Measurements from ENCODE around the gene GNL3. TPM values are rescaled to one million over a fixed set of nuclear protein-coding genes. Genes with fewer than 3 reads are reported as not detected.

Gene GNL3
- total and polyA plus RNA-seq, 2 of the 8 experiments (the other 6 are each of a cell fraction or from before 2014, with no cell fraction given), result 45.5 to 184 TPM

DNA sequence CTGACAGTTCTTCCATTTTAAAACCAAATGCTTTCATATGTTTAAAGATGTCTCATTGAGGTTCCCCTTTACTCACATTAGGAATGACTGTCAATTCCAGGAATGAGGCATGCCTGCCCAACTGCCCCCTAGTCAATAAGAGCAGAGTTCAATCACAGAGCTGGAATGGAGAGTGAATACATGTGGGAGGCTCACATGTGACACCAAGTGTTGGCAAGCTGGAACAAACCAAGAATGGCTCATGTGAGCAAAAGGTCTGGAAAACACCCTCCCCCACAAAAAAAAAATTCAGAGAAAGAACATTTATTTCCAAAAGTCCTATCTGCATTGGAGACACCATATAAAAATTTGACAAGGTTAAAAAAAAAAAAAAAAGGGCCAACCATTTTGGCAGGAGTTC lies 3.8 kb upstream of the GNL3 start:
- H4K5ac ChIP-seq (ENCODE audit: insufficient read length, low read depth, low read length), result no peak overlapping the region
- H3K4me3 ChIP-seq (ENCODE audit: extremely low read depth in 1 of 4, insufficient read depth in 2 of 4, low read depth in 3 of 4, low read length in 4 of 4), result no peak overlapping the region
- no peak overlapping the region for H3K18ac ChIP-seq (ENCODE audit: extremely low read depth, low read length)
- POLR2A ChIA-PET (ENCODE audit: partially characterized antibody), result interaction anchor here (0.8 kb wide), 1 partner anchor 10 kb away, joined by 4 read pairs; no protein-coding TSS in a partner anchor
- no peaks in the 10 kb centered on the region for H3K23me2 ChIP-seq (ENCODE audit: low read depth, low read length)
- H3K79me1 ChIP-seq (ENCODE audit: low read depth, low read length), result no peaks in the 10 kb centered on the region
- no peak overlapping the region for H3K9ac ChIP-seq (replicated peaks in 1 of 4; ENCODE audit: extremely low read depth in 1 of 4, low read depth in 3 of 4, low read length in 3 of 4)
- H3K36me3 ChIP-seq (ENCODE audit: control insufficient read depth in 2 of 4, insufficient read depth in 4 of 4, low read length in 3 of 4), result peaks cover 8 to 27% (median 18%) of the 10 kb centered on the region in 4 experiments; a peak in 7 of 8 replicates
- H3K56ac ChIP-seq (replicated peaks; ENCODE audit: insufficient read length, low read depth, low read length), result no peak overlapping the region
- no peak overlapping the region for H2BK5ac ChIP-seq (ENCODE audit: low read depth, low read length)
- no peak overlapping the region for H2BK15ac ChIP-seq (ENCODE audit: low read length)
- peaks cover 0 to 2% (median 0%) of the 10 kb centered on the region in 4 experiments; a peak in 3 of 7 replicates for H3K4me1 ChIP-seq (replicated peaks in 1 of 4; ENCODE audit: control insufficient read depth in 3 of 4, insufficient read depth in 4 of 4, low read length in 3 of 4)
- H2AFZ ChIP-seq (ENCODE audit: low read length), result no peak overlapping the region
- H3K23ac ChIP-seq (ENCODE audit: insufficient read length), result no peak overlapping the region
- no peak for FAIRE-seq
- H2BK12ac ChIP-seq (ENCODE audit: low read depth, low read length), result no peak overlapping the region
- H4K20me1 ChIP-seq (replicated peaks in 1 of 2; ENCODE audit: control insufficient read depth in 1 of 2, insufficient read depth in 2 of 2, low read length in 2 of 2), result peaks cover 0 to 2% of the 10 kb centered on the region in 2 experiments
- H3K4ac ChIP-seq (replicated peaks; ENCODE audit: insufficient read length, low read depth, low read length), result no peak overlapping the region
- H2BK120ac ChIP-seq (replicated peaks; ENCODE audit: low read depth, low read length), result no peak overlapping the region
- peaks cover 9 to 66% of the 10 kb centered on the region in 2 experiments for H3K79me2 ChIP-seq (ENCODE audit: control insufficient read depth in 1 of 2, insufficient read depth in 2 of 2, low read length in 2 of 2)
- no peaks in the 10 kb centered on the region for H3K27me3 ChIP-seq (replicated peaks in 1 of 4; ENCODE audit: control insufficient read depth in 3 of 4, extremely low read depth in 1 of 4, insufficient read depth in 3 of 4, low read length in 3 of 4)
- H2BK20ac ChIP-seq (ENCODE audit: low read length), result no peak overlapping the region
- no peak overlapping the region for H3K4me2 ChIP-seq (ENCODE audit: insufficient read depth in 1 of 2, low read depth in 2 of 2, low read length in 2 of 2)
- H4K8ac ChIP-seq (ENCODE audit: extremely low read depth, insufficient read depth, low read length), result no peak overlapping the region
- no peak overlapping the region for H4K91ac ChIP-seq (replicated peaks; ENCODE audit: insufficient read length, low read length)
- CTCF ChIA-PET (ENCODE audit: partially characterized antibody), result interaction anchor here (1.5 kb wide), 1 partner anchor 22 kb away, joined by 4 read pairs; no protein-coding TSS in a partner anchor
- no peak for DNase-seq (ENCODE audit: low read depth in 1 of 2, low spot score in 2 of 2)
- no peak overlapping the region for H3K14ac ChIP-seq (ENCODE audit: insufficient read length)
- no peaks in the 10 kb centered on the region for H3K9me3 ChIP-seq (ENCODE audit: insufficient read depth in 2 of 2, low read depth in 1 of 2, low read length in 1 of 2)
- no peak overlapping the region for H3K27ac ChIP-seq (ENCODE audit: low read depth, low read length)
- no peak overlapping the region for H2AK5ac ChIP-seq (ENCODE audit: low read depth, low read length)
- TF ChIP-seq RAD21 (IDR thresholded peaks at IDR 0.05 in 1 of 2, conservative IDR thresholded peaks at IDR 0.05 in 1 of 2; ENCODE audit: low read depth in 2 of 2, low read length in 2 of 2), result peak; percentile 22 to 37; a peak in 3 of 4 replicates
- TF ChIP-seq MAFK (IDR thresholded peaks at IDR 0.05; ENCODE audit: low read depth, low read length), result no peak
- no peak for TF ChIP-seq CTBP2 (IDR thresholded peaks at IDR 0.05; ENCODE audit: borderline replicate concordance, insufficient read depth, insufficient read length, low read length)
- TF ChIP-seq SIN3A (conservative IDR thresholded peaks at IDR 0.05 in 1 of 2, IDR thresholded peaks at IDR 0.05 in 1 of 2; ENCODE audit: low read depth in 1 of 2, low read length in 2 of 2), result 0 out of 4 replicates have a peak, but pooled peaks of 1 of the 2 experiments have one; percentile 35
- no peak for TF ChIP-seq ZNF274 (IDR thresholded peaks at IDR 0.05; ENCODE audit: borderline replicate concordance, extremely low read depth, low read length)
- no peak for TF ChIP-seq NANOG (IDR thresholded peaks at IDR 0.05; ENCODE audit: insufficient read depth, low read depth, low read length, poor library complexity, severe bottlenecking)
- TF ChIP-seq, protein P1, sequence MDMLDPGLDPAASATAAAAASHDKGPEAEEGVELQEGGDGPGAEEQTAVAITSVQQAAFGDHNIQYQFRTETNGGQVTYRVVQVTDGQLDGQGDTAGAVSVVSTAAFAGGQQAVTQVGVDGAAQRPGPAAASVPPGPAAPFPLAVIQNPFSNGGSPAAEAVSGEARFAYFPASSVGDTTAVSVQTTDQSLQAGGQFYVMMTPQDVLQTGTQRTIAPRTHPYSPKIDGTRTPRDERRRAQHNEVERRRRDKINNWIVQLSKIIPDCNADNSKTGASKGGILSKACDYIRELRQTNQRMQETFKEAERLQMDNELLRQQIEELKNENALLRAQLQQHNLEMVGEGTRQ (IDR thresholded peaks at IDR 0.05; ENCODE audit: low read length), result no peak
- TF ChIP-seq, protein P2, sequence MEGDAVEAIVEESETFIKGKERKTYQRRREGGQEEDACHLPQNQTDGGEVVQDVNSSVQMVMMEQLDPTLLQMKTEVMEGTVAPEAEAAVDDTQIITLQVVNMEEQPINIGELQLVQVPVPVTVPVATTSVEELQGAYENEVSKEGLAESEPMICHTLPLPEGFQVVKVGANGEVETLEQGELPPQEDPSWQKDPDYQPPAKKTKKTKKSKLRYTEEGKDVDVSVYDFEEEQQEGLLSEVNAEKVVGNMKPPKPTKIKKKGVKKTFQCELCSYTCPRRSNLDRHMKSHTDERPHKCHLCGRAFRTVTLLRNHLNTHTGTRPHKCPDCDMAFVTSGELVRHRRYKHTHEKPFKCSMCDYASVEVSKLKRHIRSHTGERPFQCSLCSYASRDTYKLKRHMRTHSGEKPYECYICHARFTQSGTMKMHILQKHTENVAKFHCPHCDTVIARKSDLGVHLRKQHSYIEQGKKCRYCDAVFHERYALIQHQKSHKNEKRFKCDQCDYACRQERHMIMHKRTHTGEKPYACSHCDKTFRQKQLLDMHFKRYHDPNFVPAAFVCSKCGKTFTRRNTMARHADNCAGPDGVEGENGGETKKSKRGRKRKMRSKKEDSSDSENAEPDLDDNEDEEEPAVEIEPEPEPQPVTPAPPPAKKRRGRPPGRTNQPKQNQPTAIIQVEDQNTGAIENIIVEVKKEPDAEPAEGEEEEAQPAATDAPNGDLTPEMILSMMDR (IDR thresholded peaks at IDR 0.05; ENCODE audit: control extremely low read depth in 1 of 3, insufficient read depth in 1 of 3, low read depth in 1 of 3, low read length in 3 of 3), result peak in 2 of 3 experiments; percentile 9; a peak in 2 of 4 replicates
- no peak for TF ChIP-seq KDM5A (IDR thresholded peaks at IDR 0.05; ENCODE audit: low read length)

Measured in H1 (cell line).